H9 (cell line): Measurements from ENCODE around the gene PARD3. TPM values are rescaled to one million over a fixed set of nuclear protein-coding genes. Genes with fewer than 3 reads are reported as not detected.

ENCODE experiments used
- DNase-seq: peaks from one replicate; pipeline ENCODE4 v3.0.0-alpha.2; 2017
- H2AFZ ChIP-seq: one replicate; pipeline ENCODE4 v1.6.1; 2013; ENCODE audit warnings: mild to moderate bottlenecking, low read length, control low read depth, moderate library complexity
- H2AK5ac ChIP-seq: 2 replicates; pipeline ENCODE4 v1.6.1; 2013; ENCODE audit warnings: low read length, control low read depth, mixed read lengths; ENCODE audit not compliant: insufficient read length
- H2BK120ac ChIP-seq: one replicate; pipeline ENCODE4 v1.6.1; 2013; ENCODE audit warnings: low read depth, mild to moderate bottlenecking, low read length, control low read depth, inconsistent platforms; ENCODE audit not compliant: poor library complexity, severe bottlenecking
- H2BK12ac ChIP-seq: 2 replicates; pipeline ENCODE4 v1.6.1; 2013; ENCODE audit warnings: low read length, control low read depth, mixed read lengths, low read depth; ENCODE audit not compliant: insufficient read length
- H2BK15ac ChIP-seq: 2 replicates; pipeline ENCODE4 v1.6.1; 2013; ENCODE audit warnings: low read depth, low read length, control low read depth
- H2BK20ac ChIP-seq: one replicate; pipeline ENCODE4 v1.6.1; 2013; ENCODE audit warnings: low read depth, mild to moderate bottlenecking, low read length, control low read depth, inconsistent platforms; ENCODE audit not compliant: poor library complexity, severe bottlenecking
- H2BK5ac ChIP-seq: 2 replicates; pipeline ENCODE4 v1.6.1; 2013; ENCODE audit warnings: low read length, control low read depth, mixed read lengths; ENCODE audit not compliant: insufficient read length
- H3K14ac ChIP-seq: 2 replicates; pipeline ENCODE4 v1.6.1; 2013; ENCODE audit warnings: low read length, control low read depth; ENCODE audit not compliant: insufficient read depth
- H3K18ac ChIP-seq: 2 replicates; pipeline ENCODE4 v1.6.1; 2013; ENCODE audit warnings: low read depth, mild to moderate bottlenecking, mixed read lengths, low read length, control low read depth; ENCODE audit not compliant: insufficient read length
- H3K23ac ChIP-seq: 2 replicates; pipeline ENCODE4 v1.6.1; 2013; ENCODE audit warnings: low read length, control low read depth, mixed read lengths, low read depth; ENCODE audit not compliant: insufficient read length
- H3K23me2 ChIP-seq: 2 replicates; pipeline ENCODE4 v1.6.1; 2013; ENCODE audit warnings: low read depth, mild to moderate bottlenecking, mixed read lengths, low read length, control low read depth; ENCODE audit not compliant: insufficient read length, poor library complexity, severe bottlenecking
- H3K27ac ChIP-seq: 2 replicates; pipeline ENCODE4 v1.5.1; 2013; ENCODE audit warnings: low read length, control low read depth, mixed read lengths, low read depth; ENCODE audit not compliant: insufficient read length
- H3K27me3 ChIP-seq: 2 replicates; pipeline ENCODE4 v1.6.1; 2013; ENCODE audit warnings: low read length, control low read depth, inconsistent platforms; ENCODE audit not compliant: insufficient read depth
- H3K4ac ChIP-seq: 2 replicates; pipeline ENCODE4 v1.6.1; 2013; ENCODE audit warnings: low read depth, mild to moderate bottlenecking, control low read depth, inconsistent platforms, low read length, moderate library complexity
- H3K4me1 ChIP-seq: 2 replicates; pipeline ENCODE4 v1.6.1; 2013; ENCODE audit warnings: low read length, control low read depth, inconsistent platforms; ENCODE audit not compliant: insufficient read depth
- H3K4me2 ChIP-seq: 2 replicates; pipeline ENCODE4 v1.6.1; 2013; ENCODE audit warnings: low read length, control low read depth, mixed read lengths; ENCODE audit not compliant: insufficient read length, insufficient read depth
- H3K56ac ChIP-seq: 2 replicates; pipeline ENCODE4 v1.6.1; 2013; ENCODE audit warnings: low read depth, mild to moderate bottlenecking, mixed read lengths, low read length, control low read depth; ENCODE audit not compliant: insufficient read length
- H3K79me1 ChIP-seq: 2 replicates; pipeline ENCODE4 v1.6.1; 2013; ENCODE audit warnings: low read depth, mild to moderate bottlenecking, moderate library complexity, low read length, control low read depth, inconsistent platforms; ENCODE audit not compliant: insufficient read depth, poor library complexity, severe bottlenecking
- H3K79me2 ChIP-seq: 2 replicates; pipeline ENCODE4 v1.6.1; 2013; ENCODE audit warnings: low read length, control low read depth, inconsistent platforms; ENCODE audit not compliant: insufficient read depth
- H3K9ac ChIP-seq: 2 replicates; pipeline ENCODE4 v1.6.1; 2013; ENCODE audit warnings: low read length, control low read depth, mixed read lengths; ENCODE audit not compliant: insufficient read length; ENCODE audit errors: extremely low read depth
- H3K9me3 ChIP-seq: one replicate; pipeline ENCODE4 v1.6.1; 2013; ENCODE audit warnings: low read depth, low read length, inconsistent platforms; ENCODE audit not compliant: control insufficient read depth
- H3T11ph ChIP-seq: one replicate; pipeline ENCODE4 v1.6.1; 2013; ENCODE audit warnings: mild to moderate bottlenecking, low read length, control low read depth, inconsistent platforms
- H4K20me1 ChIP-seq: one replicate; pipeline ENCODE4 v1.6.1; 2013; ENCODE audit not compliant: control insufficient read depth, insufficient read length, insufficient read depth
- H4K5ac ChIP-seq: 2 replicates; pipeline ENCODE4 v1.6.1; 2013; ENCODE audit warnings: low read depth, mild to moderate bottlenecking, mixed read lengths, low read length, control low read depth; ENCODE audit not compliant: insufficient read length
- H4K8ac ChIP-seq: replicated peaks from 2 replicates; pipeline ENCODE4 v1.6.1; 2013; ENCODE audit warnings: low read length, control low read depth, mixed read lengths, low read depth; ENCODE audit not compliant: insufficient read length
- H4K91ac ChIP-seq: 2 replicates; pipeline ENCODE4 v1.6.1; 2013; ENCODE audit warnings: low read depth, mild to moderate bottlenecking, moderate library complexity, mixed read lengths, low read length, control low read depth; ENCODE audit not compliant: insufficient read length
- H3K27ac Mint-ChIP-seq, 3 experiments: 2 replicates in 2 of 3; 3 replicates in 1 of 3; pipeline ENCODE4 v1.8.0; 2020 to 2021; ENCODE audit warnings: mixed read lengths in 3 of 3, mild to moderate bottlenecking in 1 of 3, moderate library complexity in 1 of 3
- H3K27me3 Mint-ChIP-seq: 2 replicates; pipeline ENCODE4 v1.8.0; 2021; ENCODE audit warnings: low read depth, mild to moderate bottlenecking, moderate library complexity, mixed read lengths
- H3K36me3 Mint-ChIP-seq, 3 experiments: 2 replicates in 2 of 3; 3 replicates in 1 of 3; pipeline ENCODE4 v1.8.0; 2020 to 2021; ENCODE audit warnings: low read depth in 3 of 3, mixed read lengths in 3 of 3; ENCODE audit not compliant: insufficient read depth in 1 of 3
- H3K4me1 Mint-ChIP-seq, 2 experiments: 2 replicates each; pipeline ENCODE4 v1.8.0; 2020; ENCODE audit warnings: mixed read lengths in 2 of 2
- H3K4me3 Mint-ChIP-seq, 2 experiments: 2 replicates in 1 of 2; 3 replicates in 1 of 2; pipeline ENCODE4 v1.8.0; 2020 to 2021; ENCODE audit warnings: mild to moderate bottlenecking in 2 of 2, mixed read lengths in 2 of 2, moderate library complexity in 1 of 2
- H3K9me3 Mint-ChIP-seq, 2 experiments: 2 replicates in 1 of 2; 3 replicates in 1 of 2; pipeline ENCODE4 v1.8.0; 2020; ENCODE audit warnings: mild to moderate bottlenecking in 2 of 2, mixed read lengths in 2 of 2, moderate library complexity in 1 of 2
- CTCF ChIP-seq: fragments of 200-600 bp; sonication (generic); conservative IDR thresholded peaks from 3 replicates; pipeline ENCODE4 v1.8.0; 2021; ENCODE audit warnings: antibody characterized with exemption, mild to moderate bottlenecking
- WGBS: extraction: QIAGEN DNeasy Blood & Tissue Kit; methylation state at CpG from one replicate; pipeline ENCODE4 v1.1.7; 2013; ENCODE audit warnings: missing lambda C conversion rate, low lambda C conversion rate, mixed read lengths; ENCODE audit not compliant: insufficient read length; ENCODE audit errors: extremely low coverage; 5-methylcytosine and 5-hydroxymethylcytosine counted together
- total RNA-seq: library from RNA; stranded (reverse); gene quantifications from 2 replicates; pipeline ENCODE4 v1.2.1, GENCODE V29; 2021

PARD3 gene
- total RNA-seq, 1 experiment from 2014 or later: 44.7 TPM

GRCh38 chr10:34746094-34746493, 69.0 kb downstream of the PARD3 start:
- Histone ChIP-seq H4K91ac (no peak overlapping the region), H3K23me2 (no peaks in the 10 kb centered on the region), H3K18ac (no peak overlapping the region), H2AK5ac (no peak overlapping the region), H4K8ac (no peak overlapping the region), H3K4me1 (no peaks in the 10 kb centered on the region), H2BK15ac (no peak overlapping the region), H3K9ac (no peak overlapping the region), H3K79me1 (peaks cover 10% of the 10 kb centered on the region), H3K14ac (no peak overlapping the region), H3K4ac (no peak overlapping the region), H3K56ac (no peak overlapping the region), H4K5ac (no peak overlapping the region), H3K4me2 (no peak overlapping the region), H4K20me1 (no peaks in the 10 kb centered on the region), H2BK120ac (no peak overlapping the region), H2BK5ac (no peak overlapping the region), H3K27me3 (no peaks in the 10 kb centered on the region; the same call in 1 of the 2 replicates), H3T11ph (no peak overlapping the region), H3K27ac (no peak overlapping the region), H2AFZ (no peak overlapping the region), H3K79me2 (peaks cover 28% of the 10 kb centered on the region; the same call in 1 of the 2 replicates), H3K9me3 (no peaks in the 10 kb centered on the region), H2BK12ac (no peak overlapping the region), H3K23ac (no peak overlapping the region), H2BK20ac (no peak overlapping the region)
- Mint-ChIP-seq H3K27me3 (no peaks in the 10 kb centered on the region), H3K27ac (no peak overlapping the region), H3K4me1 (peaks cover 29 to 31% of the 10 kb centered on the region in 2 experiments), H3K36me3 (no peaks in the 10 kb centered on the region), H3K4me3 (no peak overlapping the region), H3K9me3 (0 out of 5 replicates have a peak, but pooled peaks cover 0 to 2% of the 10 kb centered on the region in 2 experiments)
- no peak for DNase-seq
- WGBS: no CpG with 5 or more reads among the region's 4 CpGs
- no peak for TF ChIP-seq CTCF
